SU-DHL-6 (cell line): ENCODE data around the gene GTF3C1.

ENCODE experiments used
- EZH2phosphoT487 ChIP-seq: fragments of 200-600 bp; sonication (generic), shearing (Covaris generic); conservative IDR thresholded peaks from 2 replicates; pipeline ENCODE4 v1.6.1; 2018; ENCODE audit warnings: mild to moderate bottlenecking, antibody characterized with exemption, low read length, moderate library complexity, mixed read lengths
- TF ChIP-seq, protein P1 (sequence below): fragments of 200-600 bp; sonication (generic); IDR thresholded peaks from one replicate; pipeline ENCODE4 v1.5.1; 2017; ENCODE audit warnings: antibody characterized with exemption, mild to moderate bottlenecking, low read length, moderate library complexity; ENCODE audit not compliant: insufficient read depth, poor library complexity, severe bottlenecking

DNA sequence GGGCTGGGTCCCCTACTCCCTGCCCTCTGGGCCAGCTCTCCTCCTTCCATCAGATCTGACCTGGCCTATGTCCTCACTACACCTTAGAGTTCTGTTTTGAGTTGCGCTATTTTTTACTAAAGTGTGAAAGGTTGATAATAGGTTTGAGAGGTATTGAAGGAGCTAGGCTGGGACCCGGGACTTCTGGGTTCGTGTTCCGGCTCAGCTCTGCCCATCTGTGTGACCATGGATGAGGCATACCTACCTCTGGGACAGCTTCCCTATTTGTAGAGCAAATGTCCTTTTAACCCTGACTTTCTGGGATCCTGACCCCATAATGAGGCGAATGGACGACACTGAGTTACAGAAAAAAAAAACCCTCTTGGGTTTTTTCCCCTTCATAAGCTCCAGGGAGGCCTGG is 111.8 kb downstream of the GTF3C1 start:
- TF ChIP-seq, protein P1, sequence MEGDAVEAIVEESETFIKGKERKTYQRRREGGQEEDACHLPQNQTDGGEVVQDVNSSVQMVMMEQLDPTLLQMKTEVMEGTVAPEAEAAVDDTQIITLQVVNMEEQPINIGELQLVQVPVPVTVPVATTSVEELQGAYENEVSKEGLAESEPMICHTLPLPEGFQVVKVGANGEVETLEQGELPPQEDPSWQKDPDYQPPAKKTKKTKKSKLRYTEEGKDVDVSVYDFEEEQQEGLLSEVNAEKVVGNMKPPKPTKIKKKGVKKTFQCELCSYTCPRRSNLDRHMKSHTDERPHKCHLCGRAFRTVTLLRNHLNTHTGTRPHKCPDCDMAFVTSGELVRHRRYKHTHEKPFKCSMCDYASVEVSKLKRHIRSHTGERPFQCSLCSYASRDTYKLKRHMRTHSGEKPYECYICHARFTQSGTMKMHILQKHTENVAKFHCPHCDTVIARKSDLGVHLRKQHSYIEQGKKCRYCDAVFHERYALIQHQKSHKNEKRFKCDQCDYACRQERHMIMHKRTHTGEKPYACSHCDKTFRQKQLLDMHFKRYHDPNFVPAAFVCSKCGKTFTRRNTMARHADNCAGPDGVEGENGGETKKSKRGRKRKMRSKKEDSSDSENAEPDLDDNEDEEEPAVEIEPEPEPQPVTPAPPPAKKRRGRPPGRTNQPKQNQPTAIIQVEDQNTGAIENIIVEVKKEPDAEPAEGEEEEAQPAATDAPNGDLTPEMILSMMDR = no peak
- no peak for TF ChIP-seq EZH2phosphoT487
